Choroid plexus epithelial cell (primary cell): Measurements from ENCODE around the gene COMMD9.

Experiments used
- DNase-seq: peaks from one replicate; pipeline ENCODE4 v3.0.0-alpha.2; 2010; ENCODE audit warnings: low read depth
- H3K4me3 ChIP-seq: 2 replicates; pipeline ENCODE4 v1.5.1; 2011; ENCODE audit warnings: low read depth, mild to moderate bottlenecking, control low read depth, low read length, moderate library complexity
- CTCF ChIP-seq: conservative IDR thresholded peaks from 2 replicates; pipeline ENCODE4 v1.5.1; 2011; ENCODE audit warnings: low read depth, mild to moderate bottlenecking, control low read depth, inconsistent platforms, low read length, moderate library complexity

COMMD9 gene

GRCh38 chr11:36227044-36227443, 62.2 kb downstream of the COMMD9 start:
- DNase-seq, result no peak

GRCh38 chr11:36224209-36224882, 64.9 kb downstream of the COMMD9 start:
- DNase-seq, result no peak
- TF ChIP-seq CTCF, result no peak
- H3K4me3 ChIP-seq, result no peak overlapping the region

More at GRCh38 chr11:36227044-36227443, 62.2 kb downstream of the COMMD9 start:
- TF ChIP-seq CTCF, result no peak
- H3K4me3 ChIP-seq, result no peak overlapping the region

- TF ChIP-seq CTCF, result no peak
- H3K4me3 ChIP-seq, result no peak overlapping the region
- peak; percentile 28 for DNase-seq
Observed at GRCh38 chr11:36222831-36223635, 66.2 kb downstream of the COMMD9 start.
